Keratinocyte (primary cell): Measurements from ENCODE around the gene SSH2.
"Not testable (repeated sequence)": the region's sequence is repeated elsewhere in the genome, so short reads cannot be mapped to it uniquely, and the experiment has no call there.

Experiments
- EZH2 ChIP-seq: IDR thresholded peaks from one replicate; pipeline ENCODE4 v1.6.1; 2012; ENCODE audit warnings: inconsistent platforms, mild to moderate bottlenecking, low read length, moderate library complexity
- TF ChIP-seq, protein P1 (sequence below), 3 experiments: IDR thresholded peaks in 1 of 3; conservative IDR thresholded peaks in 1 of 3; optimal IDR thresholded peaks in 1 of 3; 2 replicates in 2 of 3; 3 replicates in 1 of 3; pipeline versions ENCODE3 to v1.5.1; 2011; ENCODE audit warnings: low read length in 3 of 3, mild to moderate bottlenecking in 3 of 3, moderate library complexity in 2 of 3, control low read depth in 1 of 3, inconsistent platforms in 1 of 3; ENCODE audit not compliant: insufficient read depth in 2 of 3; ENCODE audit errors: extremely low read depth in 1 of 3

GRCh38 chr17:29651913-29652312, 278.1 kb downstream of the SSH2 start:
- TF ChIP-seq, protein P1, sequence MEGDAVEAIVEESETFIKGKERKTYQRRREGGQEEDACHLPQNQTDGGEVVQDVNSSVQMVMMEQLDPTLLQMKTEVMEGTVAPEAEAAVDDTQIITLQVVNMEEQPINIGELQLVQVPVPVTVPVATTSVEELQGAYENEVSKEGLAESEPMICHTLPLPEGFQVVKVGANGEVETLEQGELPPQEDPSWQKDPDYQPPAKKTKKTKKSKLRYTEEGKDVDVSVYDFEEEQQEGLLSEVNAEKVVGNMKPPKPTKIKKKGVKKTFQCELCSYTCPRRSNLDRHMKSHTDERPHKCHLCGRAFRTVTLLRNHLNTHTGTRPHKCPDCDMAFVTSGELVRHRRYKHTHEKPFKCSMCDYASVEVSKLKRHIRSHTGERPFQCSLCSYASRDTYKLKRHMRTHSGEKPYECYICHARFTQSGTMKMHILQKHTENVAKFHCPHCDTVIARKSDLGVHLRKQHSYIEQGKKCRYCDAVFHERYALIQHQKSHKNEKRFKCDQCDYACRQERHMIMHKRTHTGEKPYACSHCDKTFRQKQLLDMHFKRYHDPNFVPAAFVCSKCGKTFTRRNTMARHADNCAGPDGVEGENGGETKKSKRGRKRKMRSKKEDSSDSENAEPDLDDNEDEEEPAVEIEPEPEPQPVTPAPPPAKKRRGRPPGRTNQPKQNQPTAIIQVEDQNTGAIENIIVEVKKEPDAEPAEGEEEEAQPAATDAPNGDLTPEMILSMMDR (optimal IDR thresholded peaks at IDR 0.05 in 1 of 3, IDR thresholded peaks at IDR 0.05 in 1 of 3, conservative IDR thresholded peaks at IDR 0.05 in 1 of 3; ENCODE audit: extremely low read depth in 1 of 3, insufficient read depth in 2 of 3, low read length in 3 of 3) = not testable (repeated sequence)
- not testable (repeated sequence) for TF ChIP-seq EZH2
